ENCODE measurements around the gene IGF2.

DNA sequence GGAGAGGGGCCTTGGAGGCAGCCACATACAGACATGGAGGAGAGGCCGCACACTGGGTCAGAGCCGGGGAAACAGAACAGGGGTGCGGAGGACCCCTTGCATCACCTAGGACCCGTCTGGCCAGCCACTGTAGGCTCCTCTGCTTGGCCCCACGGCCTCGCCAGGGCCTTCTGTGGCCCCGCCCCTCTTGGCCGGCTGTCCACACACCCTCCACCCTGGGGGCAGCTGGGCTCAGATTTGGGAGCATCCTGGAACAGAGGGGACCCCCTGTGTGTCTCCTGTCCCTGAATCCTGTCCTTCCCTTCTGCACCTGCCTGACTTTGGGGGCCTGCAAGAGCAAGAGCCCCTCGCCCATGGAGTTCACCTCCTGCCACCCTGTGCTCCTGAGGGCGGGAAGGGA lies 40.3 kb upstream of the IGF2 start:
- TF ChIP-seq GATA3 (IDR thresholded peaks at IDR 0.05; ENCODE audit: low read depth, low read length) (no peak), GATA2 (IDR thresholded peaks at IDR 0.05; ENCODE audit: low read depth, low read length) (no peak)
